ENCODE results near the gene HAGHL. TPM values are rescaled to one million over a fixed set of nuclear protein-coding genes. Genes with fewer than 3 reads are reported as not detected.

Gene HAGHL, protein sequence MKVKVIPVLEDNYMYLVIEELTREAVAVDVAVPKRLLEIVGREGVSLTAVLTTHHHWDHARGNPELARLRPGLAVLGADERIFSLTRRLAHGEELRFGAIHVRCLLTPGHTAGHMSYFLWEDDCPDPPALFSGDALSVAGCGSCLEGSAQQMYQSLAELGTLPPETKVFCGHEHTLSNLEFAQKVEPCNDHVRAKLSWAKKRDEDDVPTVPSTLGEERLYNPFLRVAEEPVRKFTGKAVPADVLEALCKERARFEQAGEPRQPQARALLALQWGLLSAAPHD
- 10 to 100 TPM in 1 of 2 donors, 1 to 10 TPM in 1; 2.6 to 13.0 TPM for total RNA-seq

DNA sequence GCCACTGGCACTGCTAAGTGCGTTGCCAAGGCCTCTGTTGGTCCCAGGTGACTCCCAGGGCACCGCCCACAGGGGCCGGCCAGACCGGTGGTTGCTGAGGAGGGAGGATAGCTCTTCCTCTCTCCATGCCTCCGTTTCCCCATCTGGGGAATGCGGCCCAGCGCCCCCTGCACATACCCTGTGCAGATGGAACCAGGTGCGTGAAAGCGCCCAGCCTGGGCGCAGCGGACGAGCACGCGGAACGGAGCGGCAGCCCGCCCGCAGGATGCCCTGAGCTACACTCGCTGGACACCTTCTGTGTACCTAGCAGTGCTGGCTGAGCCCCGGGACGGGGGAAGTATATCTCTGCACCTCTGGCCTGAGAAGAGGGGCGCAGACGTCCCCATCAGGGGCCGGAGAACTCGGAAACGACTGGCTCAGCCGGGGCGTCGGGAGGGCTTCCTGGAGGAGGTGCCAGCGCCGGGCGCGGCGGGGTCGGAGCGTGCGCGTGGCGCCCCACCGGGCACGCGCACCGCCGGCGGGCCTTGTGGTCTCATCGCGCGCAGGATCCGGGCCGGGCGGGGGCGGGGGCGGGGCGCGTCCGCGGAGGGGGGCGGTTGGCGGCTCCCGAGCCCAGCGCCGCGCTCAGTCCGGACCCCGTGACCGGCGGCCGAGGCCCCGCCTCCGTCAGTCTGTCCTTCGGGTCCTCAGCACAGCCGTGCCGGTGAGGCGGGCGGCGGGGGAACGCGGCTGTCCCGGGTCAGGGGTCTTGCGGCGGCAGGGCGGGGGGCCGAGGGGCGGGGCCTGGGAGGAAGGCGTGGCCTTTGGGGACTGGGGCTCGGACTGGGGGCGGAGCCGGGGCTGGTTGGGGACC lies at the start of gene HAGHL, which contains the start of gene CCDC78:
Gene HAGHL, plus strand, starts transcription at position 669 of the 853 bp plus-strand sequence. CDS start 404 bp downstream, outside the sequence.
Gene CCDC78, minus strand, starts transcription at position 6 of the 853 bp plus-strand sequence. CDS start 76 bp downstream, outside the sequence.
- intact Hi-C loops (cut with DNase I) = no loop called here
- peak within 1 kb of the TSS; percentile 42 for H3K4me3 ChIP-seq
- H3K36me3 ChIP-seq = no peaks in the 10 kb centered on the region
- peak; percentile 80 for DNase-seq
- peaks cover 13% of the 10 kb centered on the region for H3K4me1 ChIP-seq
- H3K9me3 ChIP-seq = no peaks in the 10 kb centered on the region
- TF ChIP-seq, protein P1, sequence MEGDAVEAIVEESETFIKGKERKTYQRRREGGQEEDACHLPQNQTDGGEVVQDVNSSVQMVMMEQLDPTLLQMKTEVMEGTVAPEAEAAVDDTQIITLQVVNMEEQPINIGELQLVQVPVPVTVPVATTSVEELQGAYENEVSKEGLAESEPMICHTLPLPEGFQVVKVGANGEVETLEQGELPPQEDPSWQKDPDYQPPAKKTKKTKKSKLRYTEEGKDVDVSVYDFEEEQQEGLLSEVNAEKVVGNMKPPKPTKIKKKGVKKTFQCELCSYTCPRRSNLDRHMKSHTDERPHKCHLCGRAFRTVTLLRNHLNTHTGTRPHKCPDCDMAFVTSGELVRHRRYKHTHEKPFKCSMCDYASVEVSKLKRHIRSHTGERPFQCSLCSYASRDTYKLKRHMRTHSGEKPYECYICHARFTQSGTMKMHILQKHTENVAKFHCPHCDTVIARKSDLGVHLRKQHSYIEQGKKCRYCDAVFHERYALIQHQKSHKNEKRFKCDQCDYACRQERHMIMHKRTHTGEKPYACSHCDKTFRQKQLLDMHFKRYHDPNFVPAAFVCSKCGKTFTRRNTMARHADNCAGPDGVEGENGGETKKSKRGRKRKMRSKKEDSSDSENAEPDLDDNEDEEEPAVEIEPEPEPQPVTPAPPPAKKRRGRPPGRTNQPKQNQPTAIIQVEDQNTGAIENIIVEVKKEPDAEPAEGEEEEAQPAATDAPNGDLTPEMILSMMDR (IDR thresholded peaks at IDR 0.05) = no peak
- H3K9ac ChIP-seq (ENCODE audit: low read depth in 2 of 2, low read length in 2 of 2) = peak within 1 kb of the TSS; percentile 12 to 16
- peaks cover 9% of the 10 kb centered on the region for H3K27me3 ChIP-seq
- no peak within 1 kb of the TSS for H3K27ac ChIP-seq

DNA sequence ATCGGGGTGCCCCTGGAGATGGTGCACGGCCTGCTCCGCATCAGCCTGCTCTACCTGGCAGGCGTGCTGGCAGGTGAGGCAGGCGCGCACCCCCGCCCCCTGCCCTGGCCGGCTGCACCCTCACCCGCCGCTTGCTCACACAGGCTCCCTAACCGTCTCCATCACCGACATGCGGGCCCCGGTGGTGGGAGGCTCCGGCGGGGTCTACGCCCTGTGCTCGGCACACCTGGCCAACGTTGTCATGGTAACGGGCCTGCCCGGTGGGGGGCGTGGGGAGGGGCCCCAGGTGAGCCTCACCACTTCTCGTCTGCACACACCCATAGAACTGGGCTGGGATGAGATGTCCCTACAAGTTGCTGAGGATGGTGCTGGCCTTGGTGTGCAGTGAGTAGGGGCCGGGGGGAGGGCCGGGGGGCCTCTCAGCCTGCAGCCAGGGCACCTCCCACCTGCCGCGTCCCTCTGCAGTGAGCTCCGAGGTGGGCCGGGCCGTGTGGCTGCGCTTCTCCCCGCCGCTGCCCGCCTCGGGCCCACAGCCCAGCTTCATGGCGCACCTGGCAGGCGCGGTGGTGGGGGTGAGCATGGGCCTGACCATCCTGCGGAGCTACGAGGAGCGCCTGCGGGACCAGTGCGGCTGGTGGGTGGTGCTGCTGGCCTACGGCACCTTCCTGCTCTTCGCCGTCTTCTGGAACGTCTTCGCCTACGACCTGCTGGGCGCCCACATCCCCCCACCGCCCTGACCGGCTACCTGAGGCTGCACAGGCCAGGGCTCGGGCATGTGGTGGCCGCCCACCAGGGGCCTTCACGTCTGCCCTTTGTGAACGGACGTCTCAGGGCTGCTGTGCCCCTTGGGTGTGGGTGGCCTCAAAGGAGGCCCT lies 49.4 kb upstream of the HAGHL start:
- H3K9ac ChIP-seq (ENCODE audit: low read depth in 2 of 2, low read length in 2 of 2) = peak overlapping the region in 1 of 2 donors; percentile 19
- no peaks in the 10 kb centered on the region for H3K9me3 ChIP-seq
- H3K27ac ChIP-seq = no peak overlapping the region
- H3K36me3 ChIP-seq = peaks cover 9% of the 10 kb centered on the region
- peaks cover 34% of the 10 kb centered on the region for H3K4me1 ChIP-seq
- TF ChIP-seq, protein P1 (IDR thresholded peaks at IDR 0.05) = no peak
- no peak for DNase-seq
- H3K4me3 ChIP-seq = no peak overlapping the region
- H3K27me3 ChIP-seq = no peaks in the 10 kb centered on the region
- intact Hi-C loops (cut with DNase I) = no loop called here

DNA sequence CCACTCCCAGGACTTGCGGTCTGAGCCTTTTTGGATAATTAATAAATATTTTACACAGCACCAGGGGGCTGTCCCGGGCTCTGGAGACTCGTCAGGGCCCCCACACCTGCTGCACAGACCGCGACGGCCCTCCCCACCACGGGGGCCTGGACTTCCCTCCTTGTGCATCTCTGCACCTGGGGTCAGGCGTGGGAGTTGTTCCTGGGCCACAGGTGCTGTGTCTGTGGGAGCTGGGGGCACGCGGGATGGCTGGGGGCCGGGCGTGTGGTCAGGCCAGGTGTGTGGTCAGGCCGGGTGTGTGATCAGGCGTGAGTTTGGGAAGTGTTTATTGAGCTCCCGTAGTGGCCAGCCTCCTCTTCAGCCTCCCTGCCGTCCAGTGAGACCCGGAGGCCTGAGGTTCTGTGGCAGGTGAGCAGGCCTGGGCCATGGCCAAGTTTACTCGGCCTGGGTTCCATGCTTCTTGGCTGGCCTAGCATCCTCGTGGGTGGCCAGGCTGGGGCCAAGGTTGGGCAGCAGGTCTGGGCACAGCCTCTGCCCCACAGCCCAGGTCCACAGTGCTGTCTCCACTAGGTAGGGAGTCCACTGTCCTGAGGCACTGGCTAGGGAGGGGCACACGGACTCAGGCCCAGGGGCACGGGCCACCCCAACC lies 48.6 kb upstream of the HAGHL start:
- H3K27me3 ChIP-seq = no peaks in the 10 kb centered on the region
- intact Hi-C loops (cut with DNase I) = no loop called here
- H3K4me1 ChIP-seq = peaks cover 37% of the 10 kb centered on the region
- peaks cover 6% of the 10 kb centered on the region for H3K36me3 ChIP-seq
- DNase-seq = no peak
- H3K4me3 ChIP-seq = no peak overlapping the region
- TF ChIP-seq, protein P1 (IDR thresholded peaks at IDR 0.05) = no peak
- no peak overlapping the region for H3K9ac ChIP-seq (ENCODE audit: low read depth in 2 of 2, low read length in 2 of 2)
- no peak overlapping the region for H3K27ac ChIP-seq
- H3K9me3 ChIP-seq = no peaks in the 10 kb centered on the region

DNA sequence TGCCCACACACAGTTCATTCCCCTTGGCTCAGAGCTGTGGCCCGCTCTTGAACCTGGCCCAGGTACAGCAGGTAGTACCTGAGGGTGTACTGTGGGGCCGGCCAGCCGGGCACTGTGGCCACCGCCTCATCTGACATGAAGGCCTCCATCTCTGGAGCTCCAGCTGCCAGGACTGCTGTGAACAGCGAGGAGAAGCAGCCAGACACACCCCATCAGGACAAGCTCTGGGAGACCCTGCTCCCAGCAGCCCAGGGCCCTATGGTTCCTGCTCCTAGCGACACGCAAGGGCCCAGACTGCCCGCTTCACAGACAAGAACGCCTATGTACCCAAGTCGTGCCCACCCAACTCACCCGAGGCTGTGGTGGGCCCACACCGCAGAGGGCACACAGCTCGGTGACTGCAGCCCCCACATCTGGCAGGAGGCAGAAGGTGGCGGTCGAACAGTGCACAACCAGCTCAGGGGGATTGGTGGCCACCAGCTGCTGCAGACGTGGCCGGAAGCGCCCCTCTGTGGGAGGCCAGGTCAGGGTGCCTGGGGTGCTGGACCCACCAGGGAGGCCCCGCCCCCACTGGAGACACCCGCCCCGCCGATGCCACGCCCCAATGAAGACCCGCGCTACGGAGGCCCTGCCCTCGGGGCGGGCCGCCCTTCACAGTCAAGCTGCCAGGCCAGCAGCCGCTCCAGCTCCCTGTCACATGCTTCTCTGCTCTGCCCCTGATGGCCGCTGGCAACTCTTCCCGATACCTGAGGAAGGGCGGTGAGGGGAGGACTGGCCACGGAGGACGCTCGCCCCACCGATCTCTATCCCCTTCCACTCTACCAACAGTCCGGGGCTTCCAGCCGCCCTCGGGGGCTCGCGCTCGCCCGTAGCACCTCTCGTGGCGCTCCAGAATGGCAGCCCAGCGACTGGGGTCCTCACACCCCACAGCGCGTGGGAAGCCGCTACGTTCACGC lies 47.8 kb upstream of the HAGHL start:
- no peaks in the 10 kb centered on the region for H3K9me3 ChIP-seq
- peak overlapping the region; percentile 58 to 62 for H3K9ac ChIP-seq (ENCODE audit: low read depth in 2 of 2, low read length in 2 of 2)
- H3K4me3 ChIP-seq = peak overlapping the region; percentile 35
- DNase-seq = peak; percentile 80
- intact Hi-C loops (cut with DNase I) = no loop called here
- H3K27me3 ChIP-seq = no peaks in the 10 kb centered on the region
- H3K4me1 ChIP-seq = peaks cover 40% of the 10 kb centered on the region
- peak overlapping the region; percentile 57 for H3K27ac ChIP-seq
- H3K36me3 ChIP-seq = peaks cover 6% of the 10 kb centered on the region
- TF ChIP-seq, protein P1 (IDR thresholded peaks at IDR 0.05) = no peak
